Activated CD8-positive, alpha-beta T cell treated with anti-CD3 and anti-CD28 coated beads for 36 hours (primary cell): ENCODE results near the gene HSFY1. TPM values are rescaled to one million over a fixed set of nuclear protein-coding genes. Genes with fewer than 3 reads are reported as not detected.
"Not testable (repeated sequence)": the region's sequence is repeated elsewhere in the genome, so short reads cannot be mapped to it uniquely, and the experiment has no call there.

Source experiments
- ATAC-seq: fragments of 200-7000 bp; cut with Tn5 transposase; one replicate; pipeline ENCODE4 v1.10.0; 2021; ENCODE audit warnings: mild to moderate bottlenecking, moderate library complexity
- CTCF ChIA-PET: fragments of 350-600 bp; sonication (Branson Sonifier 250); formaldehyde crosslinking; loops from one replicate; lab custom pipeline; 2021; ENCODE audit warnings: antibody characterized with exemption; lab: Charles Lee
- POLR2A ChIA-PET: fragments of 350-600 bp; sonication (Branson Sonifier 250); formaldehyde crosslinking; loops from one replicate; lab custom pipeline; 2021; ENCODE audit warnings: antibody characterized with exemption; lab: Charles Lee
- DNase-seq: peaks from one replicate; pipeline ENCODE4 v3.0.0-alpha.2; 2020
- H3K27ac Mint-ChIP-seq: one replicate; pipeline ENCODE4 v1.8.0; 2021; ENCODE audit warnings: mild to moderate bottlenecking, mixed read lengths
- H3K27me3 Mint-ChIP-seq: one replicate; pipeline ENCODE4 v1.8.0; 2021; ENCODE audit warnings: mixed read lengths
- H3K36me3 Mint-ChIP-seq: one replicate; pipeline ENCODE4 v1.8.0; 2021; ENCODE audit warnings: low read depth, mixed read lengths
- H3K4me1 Mint-ChIP-seq: one replicate; pipeline ENCODE4 v1.8.0; 2021; ENCODE audit warnings: low read depth, mixed read lengths
- H3K4me3 Mint-ChIP-seq: one replicate; pipeline ENCODE4 v1.8.0; 2021; ENCODE audit warnings: mild to moderate bottlenecking, moderate library complexity, mixed read lengths
- H3K9me3 Mint-ChIP-seq: one replicate; pipeline ENCODE4 v1.8.0; 2021; ENCODE audit warnings: mixed read lengths
- intact Hi-C: fragments of 100-400 bp; cut with micrococcal nuclease; formaldehyde crosslinking; loops from one replicate; pipeline ENCODE4 v1.10.0; 2022
- total RNA-seq, 2 experiments: library from RNA; stranded (reverse); gene quantifications; one replicate each; pipeline ENCODE4 v1.2.3, GENCODE V29; 2021

The HSFY1 gene
- not detected for total RNA-seq

- intact Hi-C loops, H3K27ac Mint-ChIP-seq, H3K4me1 Mint-ChIP-seq, H3K9me3 Mint-ChIP-seq, CTCF ChIA-PET, ATAC-seq, H3K4me3 Mint-ChIP-seq, DNase-seq, POLR2A ChIA-PET, H3K36me3 Mint-ChIP-seq, H3K27me3 Mint-ChIP-seq: not testable (repeated sequence)
These were observed at the start of gene HSFY1 for GRCh38 chrY:18546420-18546819. TSS of gene HSFY1 (plus strand) at chrY:18546720. CDS start at chrY:18546788, 68 bp downstream.

- intact Hi-C loops, H3K4me3 Mint-ChIP-seq, H3K27me3 Mint-ChIP-seq, H3K4me1 Mint-ChIP-seq, CTCF ChIA-PET, DNase-seq, H3K36me3 Mint-ChIP-seq, H3K27ac Mint-ChIP-seq, ATAC-seq, POLR2A ChIA-PET, H3K9me3 Mint-ChIP-seq: not testable (repeated sequence)
These were observed 42.3 kb upstream of the HSFY1 start for GRCh38 chrY:18504266-18504665.

GRCh38 chrY:18530995-18531655, 15.4 kb upstream of the HSFY1 start:
- H3K4me3 Mint-ChIP-seq, intact Hi-C loops, H3K9me3 Mint-ChIP-seq, CTCF ChIA-PET, ATAC-seq, H3K4me1 Mint-ChIP-seq, DNase-seq, H3K27ac Mint-ChIP-seq, H3K36me3 Mint-ChIP-seq, H3K27me3 Mint-ChIP-seq, POLR2A ChIA-PET: not testable (repeated sequence)

GRCh38 chrY:18538952-18539351, 7.6 kb upstream of the HSFY1 start:
- H3K36me3 Mint-ChIP-seq, H3K4me3 Mint-ChIP-seq, CTCF ChIA-PET, DNase-seq, H3K27ac Mint-ChIP-seq, intact Hi-C loops, H3K27me3 Mint-ChIP-seq, POLR2A ChIA-PET, H3K4me1 Mint-ChIP-seq, ATAC-seq, H3K9me3 Mint-ChIP-seq: not testable (repeated sequence)

- H3K27me3 Mint-ChIP-seq, DNase-seq, CTCF ChIA-PET, POLR2A ChIA-PET, ATAC-seq, H3K27ac Mint-ChIP-seq, H3K4me1 Mint-ChIP-seq, H3K9me3 Mint-ChIP-seq, H3K36me3 Mint-ChIP-seq, H3K4me3 Mint-ChIP-seq, intact Hi-C loops: not testable (repeated sequence)
These were observed 6.6 kb downstream of the HSFY1 start for GRCh38 chrY:18553132-18553531.

GRCh38 chrY:18565915-18566314, 19.4 kb downstream of the HSFY1 start:
- H3K4me1 Mint-ChIP-seq, intact Hi-C loops, H3K27ac Mint-ChIP-seq, POLR2A ChIA-PET, H3K9me3 Mint-ChIP-seq, H3K36me3 Mint-ChIP-seq, H3K27me3 Mint-ChIP-seq, CTCF ChIA-PET, H3K4me3 Mint-ChIP-seq, ATAC-seq, DNase-seq: not testable (repeated sequence)

Other genes with a start within 250 kb of the HSFY1 start
- gene HSFY2, start 227.0 kb downstream of the HSFY1 start, total RNA-seq, result not detected